ENCODE measurements around the gene SIK3. TPM values are rescaled to one million over a fixed set of nuclear protein-coding genes. Genes with fewer than 3 reads are reported as not detected.

Gene SIK3
- polyA plus RNA-seq, 1 of the 3 experiments (the other 2 are of a cell fraction): 5.1 TPM

DNA sequence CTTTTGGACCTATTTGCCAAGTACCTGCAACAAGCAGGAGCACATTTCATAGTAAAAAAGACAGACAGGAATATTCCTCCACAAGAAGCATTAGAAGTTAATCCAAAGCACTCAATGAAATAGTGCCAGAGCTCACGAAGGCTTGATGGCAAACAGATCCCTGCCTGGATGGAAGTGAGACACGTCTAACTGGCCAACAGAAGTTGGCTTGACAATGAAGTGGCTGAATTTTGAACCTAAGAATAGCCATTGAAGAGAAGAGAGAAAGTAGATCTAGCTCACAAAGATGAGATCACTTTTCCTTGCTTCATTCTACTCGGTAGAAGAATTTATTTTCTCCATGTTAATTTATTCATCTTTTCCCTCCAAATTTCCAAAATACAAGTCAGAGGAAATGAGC, 230.2 kb downstream of the SIK3 start:
- Histone ChIP-seq H3K9me2 (no peaks in the 10 kb centered on the region), H3K27ac (ENCODE audit: low read depth in 2 of 2, low read length in 1 of 2) (no peak overlapping the region), H3K27me3 (ENCODE audit: insufficient read depth) (no peaks in the 10 kb centered on the region), H3K4me2 (no peak overlapping the region), H3K9me3 (no peaks in the 10 kb centered on the region), H2AFZ (ENCODE audit: low read depth) (no peak overlapping the region), H3K4me3 (ENCODE audit: low read depth in 2 of 2, low read length in 1 of 2) (no peak overlapping the region), H3F3A (replicated peaks; ENCODE audit: insufficient read depth) (peaks cover 2% of the 10 kb centered on the region), H3K79me2 (ENCODE audit: insufficient read depth) (no peaks in the 10 kb centered on the region), H3K9ac (no peak overlapping the region), H4K20me1 (ENCODE audit: insufficient read depth) (no peaks in the 10 kb centered on the region), H3K4me1 (ENCODE audit: control insufficient read depth in 1 of 2, insufficient read depth in 2 of 2, low read depth in 1 of 2, low read length in 1 of 2) (peaks cover 3 to 7% of the 10 kb centered on the region in 2 experiments), H3K36me3 (replicated peaks in 1 of 2; ENCODE audit: control insufficient read depth in 1 of 2, insufficient read depth in 2 of 2, low read length in 1 of 2) (peaks cover 26 to 56% of the 10 kb centered on the region in 2 experiments)
- WGBS (ENCODE audit: low lambda C conversion rate): 94% methylated on average over 3 of the region's 3 CpGs
- CTCF ChIA-PET: interaction anchor here (0.9 to 3.7 kb wide), 4 partner anchors 12 to 238 kb away, joined by 3 to 20 read pairs (median 8); partner anchors contain the start of gene APOA5
- POLR2A ChIA-PET: no interaction called here
- TF ChIP-seq ELF1 (IDR thresholded peaks at IDR 0.05): no peak
- DNase-seq: no peak

GRCh38 chr11:116867619-116868018, 230.6 kb downstream of the SIK3 start:
- H3K27ac ChIP-seq (ENCODE audit: low read depth in 2 of 2, low read length in 1 of 2): no peak overlapping the region
- DNase-seq: no peak
- H2AFZ ChIP-seq (ENCODE audit: low read depth): no peak overlapping the region
- H3F3A ChIP-seq (replicated peaks; ENCODE audit: insufficient read depth): peaks cover 2% of the 10 kb centered on the region
- ChIA-PET CTCF (interaction anchor here (0.9 to 3.7 kb wide), 4 partner anchors 12 to 238 kb away, joined by 3 to 20 read pairs (median 8); partner anchors contain the start of gene APOA5), POLR2A (no interaction called here)
- no peaks in the 10 kb centered on the region for H3K9me3 ChIP-seq
- H4K20me1 ChIP-seq (ENCODE audit: insufficient read depth): no peaks in the 10 kb centered on the region
- H3K4me3 ChIP-seq (ENCODE audit: low read depth in 2 of 2, low read length in 1 of 2): no peak overlapping the region
- no peak overlapping the region for H3K4me2 ChIP-seq
- no peaks in the 10 kb centered on the region for H3K27me3 ChIP-seq (ENCODE audit: insufficient read depth)
- WGBS (ENCODE audit: low lambda C conversion rate): 87% methylated on average over 10 of the region's 11 CpGs
- H3K9me2 ChIP-seq: no peaks in the 10 kb centered on the region
- H3K79me2 ChIP-seq (ENCODE audit: insufficient read depth): no peaks in the 10 kb centered on the region
- TF ChIP-seq EZH2phosphoT487 (IDR thresholded peaks at IDR 0.05; ENCODE audit: borderline replicate concordance, low read depth): no peak
- TF ChIP-seq GABPA (IDR thresholded peaks at IDR 0.05; ENCODE audit: low read depth): no peak
- TF ChIP-seq, protein P1, sequence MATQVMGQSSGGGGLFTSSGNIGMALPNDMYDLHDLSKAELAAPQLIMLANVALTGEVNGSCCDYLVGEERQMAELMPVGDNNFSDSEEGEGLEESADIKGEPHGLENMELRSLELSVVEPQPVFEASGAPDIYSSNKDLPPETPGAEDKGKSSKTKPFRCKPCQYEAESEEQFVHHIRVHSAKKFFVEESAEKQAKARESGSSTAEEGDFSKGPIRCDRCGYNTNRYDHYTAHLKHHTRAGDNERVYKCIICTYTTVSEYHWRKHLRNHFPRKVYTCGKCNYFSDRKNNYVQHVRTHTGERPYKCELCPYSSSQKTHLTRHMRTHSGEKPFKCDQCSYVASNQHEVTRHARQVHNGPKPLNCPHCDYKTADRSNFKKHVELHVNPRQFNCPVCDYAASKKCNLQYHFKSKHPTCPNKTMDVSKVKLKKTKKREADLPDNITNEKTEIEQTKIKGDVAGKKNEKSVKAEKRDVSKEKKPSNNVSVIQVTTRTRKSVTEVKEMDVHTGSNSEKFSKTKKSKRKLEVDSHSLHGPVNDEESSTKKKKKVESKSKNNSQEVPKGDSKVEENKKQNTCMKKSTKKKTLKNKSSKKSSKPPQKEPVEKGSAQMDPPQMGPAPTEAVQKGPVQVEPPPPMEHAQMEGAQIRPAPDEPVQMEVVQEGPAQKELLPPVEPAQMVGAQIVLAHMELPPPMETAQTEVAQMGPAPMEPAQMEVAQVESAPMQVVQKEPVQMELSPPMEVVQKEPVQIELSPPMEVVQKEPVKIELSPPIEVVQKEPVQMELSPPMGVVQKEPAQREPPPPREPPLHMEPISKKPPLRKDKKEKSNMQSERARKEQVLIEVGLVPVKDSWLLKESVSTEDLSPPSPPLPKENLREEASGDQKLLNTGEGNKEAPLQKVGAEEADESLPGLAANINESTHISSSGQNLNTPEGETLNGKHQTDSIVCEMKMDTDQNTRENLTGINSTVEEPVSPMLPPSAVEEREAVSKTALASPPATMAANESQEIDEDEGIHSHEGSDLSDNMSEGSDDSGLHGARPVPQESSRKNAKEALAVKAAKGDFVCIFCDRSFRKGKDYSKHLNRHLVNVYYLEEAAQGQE (IDR thresholded peaks at IDR 0.05; ENCODE audit: low read depth, low read length): no peak
- H3K36me3 ChIP-seq (replicated peaks in 1 of 2; ENCODE audit: control insufficient read depth in 1 of 2, insufficient read depth in 2 of 2, low read length in 1 of 2): peaks cover 26 to 52% of the 10 kb centered on the region in 2 experiments
- peaks cover 6 to 9% of the 10 kb centered on the region in 2 experiments for H3K4me1 ChIP-seq (ENCODE audit: control insufficient read depth in 1 of 2, insufficient read depth in 2 of 2, low read depth in 1 of 2, low read length in 1 of 2)
- no peak overlapping the region for H3K9ac ChIP-seq

DNA sequence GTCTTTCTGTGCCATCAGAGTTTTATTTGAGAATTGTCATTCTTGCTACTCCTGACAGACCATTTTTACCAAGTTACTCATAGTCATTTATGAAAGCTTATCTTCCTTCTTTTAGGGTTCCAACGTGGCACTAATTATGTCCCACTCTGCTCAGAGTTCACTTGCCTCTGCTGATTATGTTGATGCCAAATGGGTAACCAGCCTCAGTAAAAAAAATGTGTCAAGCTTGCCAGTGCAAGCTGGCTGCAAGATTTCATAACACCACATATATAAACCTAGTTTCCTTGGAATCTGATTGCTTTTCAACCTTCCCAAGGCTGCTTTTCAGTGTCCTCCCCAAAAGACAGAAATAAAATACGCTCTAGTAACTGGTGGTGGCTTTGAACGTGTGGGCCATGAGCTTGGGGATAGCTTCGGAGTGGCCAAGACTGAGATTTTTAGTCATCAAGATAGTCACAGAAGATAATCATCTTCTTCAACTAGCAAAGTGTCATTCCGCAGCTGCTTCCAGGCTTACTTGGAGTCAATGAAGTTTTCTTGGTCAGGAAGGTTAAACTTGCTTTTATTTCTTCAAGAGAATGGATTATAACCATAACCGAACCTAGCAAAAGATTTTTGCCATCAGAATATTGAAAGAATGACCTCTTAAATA, 231.3 kb downstream of the SIK3 start:
- no peaks in the 10 kb centered on the region for H3K9me3 ChIP-seq
- H4K20me1 ChIP-seq (ENCODE audit: insufficient read depth): no peaks in the 10 kb centered on the region
- H3K9me2 ChIP-seq: no peaks in the 10 kb centered on the region
- H3K4me3 ChIP-seq (ENCODE audit: low read depth in 2 of 2, low read length in 1 of 2): no peak overlapping the region
- peaks cover 8% of the 10 kb centered on the region for H3F3A ChIP-seq (replicated peaks; ENCODE audit: insufficient read depth)
- no peak overlapping the region for H2AFZ ChIP-seq (ENCODE audit: low read depth)
- DNase-seq: no peak
- TF ChIP-seq SIN3A (IDR thresholded peaks at IDR 0.05; ENCODE audit: borderline replicate concordance, low read depth, low read length) (no peak), IRF3 (IDR thresholded peaks at IDR 0.05; ENCODE audit: low read depth, low read length) (no peak), EP300 (IDR thresholded peaks at IDR 0.05; ENCODE audit: borderline replicate concordance in 1 of 2, low read depth in 1 of 2, low read length in 1 of 2) (no peak), POLR2AphosphoS5 (IDR thresholded peaks at IDR 0.05; ENCODE audit: low read depth, low read length) (no peak), TCF12 (IDR thresholded peaks at IDR 0.05) (no peak), MXI1 (IDR thresholded peaks at IDR 0.05; ENCODE audit: low read depth, low read length) (no peak)
- TF ChIP-seq, protein P2, sequence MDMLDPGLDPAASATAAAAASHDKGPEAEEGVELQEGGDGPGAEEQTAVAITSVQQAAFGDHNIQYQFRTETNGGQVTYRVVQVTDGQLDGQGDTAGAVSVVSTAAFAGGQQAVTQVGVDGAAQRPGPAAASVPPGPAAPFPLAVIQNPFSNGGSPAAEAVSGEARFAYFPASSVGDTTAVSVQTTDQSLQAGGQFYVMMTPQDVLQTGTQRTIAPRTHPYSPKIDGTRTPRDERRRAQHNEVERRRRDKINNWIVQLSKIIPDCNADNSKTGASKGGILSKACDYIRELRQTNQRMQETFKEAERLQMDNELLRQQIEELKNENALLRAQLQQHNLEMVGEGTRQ (IDR thresholded peaks at IDR 0.05; ENCODE audit: borderline replicate concordance, low read depth, low read length): no peak
- WGBS (ENCODE audit: low lambda C conversion rate): 88% methylated on average over 6 of the region's 6 CpGs
- H3K9ac ChIP-seq: no peak overlapping the region
- H3K4me1 ChIP-seq (ENCODE audit: control insufficient read depth in 1 of 2, insufficient read depth in 2 of 2, low read depth in 1 of 2, low read length in 1 of 2): peaks cover 12 to 16% of the 10 kb centered on the region in 2 experiments
- no peaks in the 10 kb centered on the region for H3K79me2 ChIP-seq (ENCODE audit: insufficient read depth)
- H3K36me3 ChIP-seq (replicated peaks in 1 of 2; ENCODE audit: control insufficient read depth in 1 of 2, insufficient read depth in 2 of 2, low read length in 1 of 2): peaks cover 26 to 46% of the 10 kb centered on the region in 2 experiments
- no peaks in the 10 kb centered on the region for H3K27me3 ChIP-seq (ENCODE audit: insufficient read depth)
- POLR2A ChIA-PET: no interaction called here
- CTCF ChIA-PET: interaction anchor here (0.8 to 3.7 kb wide), 6 partner anchors 13 to 239 kb away, joined by 3 to 20 read pairs (median 6); partner anchors contain the start of gene APOA5
- no peak overlapping the region for H3K27ac ChIP-seq (ENCODE audit: low read depth in 2 of 2, low read length in 1 of 2)
- no peak overlapping the region for H3K4me2 ChIP-seq
